HG02970 (cell line): ENCODE measurements around the gene ZNF664.

ENCODE experiments used
- ATAC-seq: cut with Tn5 transposase; IDR thresholded peaks from one replicate; pipeline ENCODE4 v1.9.1; 2021; ENCODE audit warnings: mild to moderate bottlenecking, moderate library complexity, moderate number of reproducible peaks; ENCODE audit not compliant: unreplicated experiment, low FRiP score

The ZNF664 gene

GRCh38 chr12:124006846-124007713 is 34.1 kb downstream of the ZNF664 start:
- ATAC-seq = no peak

GRCh38 chr12:124007826-124008570 is 35.0 kb downstream of the ZNF664 start:
- ATAC-seq = no peak

GRCh38 chr12:124008595-124008994 is 35.6 kb downstream of the ZNF664 start:
- no peak for ATAC-seq

GRCh38 chr12:124009781-124010180 is 36.8 kb downstream of the ZNF664 start:
- ATAC-seq = no peak

GRCh38 chr12:124010687-124011086 is 37.7 kb downstream of the ZNF664 start:
- ATAC-seq = no peak

GRCh38 chr12:124011435-124012115 is 38.6 kb downstream of the ZNF664 start:
- no peak for ATAC-seq

GRCh38 chr12:124013073-124013472 is 40.1 kb downstream of the ZNF664 start:
- ATAC-seq = no peak

GRCh38 chr12:124015494-124016461 is 42.8 kb downstream of the ZNF664 start:
- no peak for ATAC-seq

- no peak for ATAC-seq
These were observed 44.0 kb downstream of the ZNF664 start for GRCh38 chr12:124017064-124017463.

- no peak for ATAC-seq
These were observed 45.5 kb downstream of the ZNF664 start for GRCh38 chr12:124018539-124018938.

GRCh38 chr12:124019115-124019514 is 46.1 kb downstream of the ZNF664 start:
- no peak for ATAC-seq

- ATAC-seq = no peak
These were observed 47.5 kb downstream of the ZNF664 start for GRCh38 chr12:124020514-124020949.

- ATAC-seq = no peak
These were observed 48.0 kb downstream of the ZNF664 start for GRCh38 chr12:124021007-124021406.

GRCh38 chr12:124022161-124022560 is 49.1 kb downstream of the ZNF664 start:
- ATAC-seq = no peak

GRCh38 chr12:124024263-124024678 is 51.3 kb downstream of the ZNF664 start:
- no peak for ATAC-seq

GRCh38 chr12:124024776-124025175 is 51.8 kb downstream of the ZNF664 start:
- no peak for ATAC-seq

- ATAC-seq = no peak
These were observed 52.6 kb downstream of the ZNF664 start for GRCh38 chr12:124025661-124026060.

GRCh38 chr12:124026755-124027745 is 54.0 kb downstream of the ZNF664 start:
- ATAC-seq = no peak
